GM21447 (cell line): ENCODE results near the gene RPS13.
"Not testable (repeated sequence)": the region's sequence is repeated elsewhere in the genome, so short reads cannot be mapped to it uniquely, and the experiment has no call there.

Source experiments
- ATAC-seq: cut with Tn5 transposase; IDR thresholded peaks from one replicate; pipeline ENCODE4 v1.9.1; 2021; ENCODE audit not compliant: unreplicated experiment

RPS13 gene

DNA sequence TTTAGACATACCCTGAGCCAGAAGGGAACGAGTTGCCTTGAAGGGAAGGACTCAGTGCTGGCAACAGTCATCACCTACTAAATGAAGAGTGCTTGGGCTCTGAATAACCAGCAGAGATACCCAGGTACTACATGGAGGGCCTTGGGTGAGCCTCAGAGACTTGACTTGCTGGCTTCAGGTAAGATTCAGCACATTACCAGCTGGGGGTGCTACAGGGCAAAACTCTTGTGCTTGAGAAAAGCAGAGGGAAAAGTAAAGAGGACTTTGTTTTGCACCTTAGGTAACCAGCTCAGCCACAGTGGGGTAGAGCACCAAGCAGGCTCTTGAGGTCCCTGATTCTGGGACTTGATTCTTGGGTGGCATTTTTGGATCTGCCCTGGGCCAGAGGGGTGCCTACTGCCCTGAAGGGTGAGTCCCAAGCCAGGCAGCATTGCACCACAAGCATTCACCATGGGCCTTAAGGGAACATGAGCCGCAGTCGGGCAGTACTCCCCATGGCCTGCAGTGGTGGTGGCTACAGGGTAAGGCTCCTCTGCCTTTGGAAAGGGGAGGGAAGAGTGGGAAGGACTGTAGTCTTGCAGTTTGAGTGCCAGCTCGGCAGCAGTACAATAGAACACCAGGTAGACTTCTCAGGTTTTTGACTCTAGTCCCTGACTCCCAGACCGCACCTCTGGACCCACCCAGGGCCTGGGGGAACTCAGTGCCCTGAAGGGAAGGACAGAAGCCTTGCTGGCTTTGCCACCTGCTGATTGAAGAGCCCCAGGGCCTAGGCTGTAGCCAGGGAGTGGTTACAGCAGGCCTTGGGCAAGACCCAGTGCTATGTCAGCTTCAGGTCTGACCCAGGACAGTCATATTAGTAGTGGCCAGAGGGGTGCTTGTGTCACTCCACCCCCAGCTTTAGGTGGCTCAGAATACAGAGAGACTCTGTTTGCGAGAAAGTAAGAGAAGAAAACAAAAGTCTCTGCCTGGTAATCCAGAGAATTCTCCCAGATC is 40.5 kb downstream of the RPS13 start:
- no peak for ATAC-seq

DNA sequence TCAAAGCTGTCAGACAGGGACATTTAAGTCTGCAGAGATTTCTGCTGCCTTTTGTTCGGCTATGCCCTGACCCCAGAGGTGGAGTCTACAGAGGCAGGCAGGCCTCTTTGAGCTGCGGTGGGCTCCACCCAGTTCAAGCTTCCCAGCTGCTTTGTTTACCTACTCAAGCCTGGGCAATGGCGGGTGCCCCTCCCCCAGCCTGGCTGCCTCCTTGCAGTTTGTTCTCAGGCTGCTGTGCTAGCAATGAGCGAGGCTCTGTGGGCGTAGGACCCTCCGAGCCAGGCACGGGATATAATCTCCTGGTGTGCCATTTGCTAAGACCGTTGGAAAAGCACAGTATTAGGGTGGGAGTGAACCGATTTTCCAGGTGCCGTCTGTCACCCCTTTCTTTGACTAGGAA is 43.4 kb downstream of the RPS13 start:
- not testable (repeated sequence) for ATAC-seq

DNA sequence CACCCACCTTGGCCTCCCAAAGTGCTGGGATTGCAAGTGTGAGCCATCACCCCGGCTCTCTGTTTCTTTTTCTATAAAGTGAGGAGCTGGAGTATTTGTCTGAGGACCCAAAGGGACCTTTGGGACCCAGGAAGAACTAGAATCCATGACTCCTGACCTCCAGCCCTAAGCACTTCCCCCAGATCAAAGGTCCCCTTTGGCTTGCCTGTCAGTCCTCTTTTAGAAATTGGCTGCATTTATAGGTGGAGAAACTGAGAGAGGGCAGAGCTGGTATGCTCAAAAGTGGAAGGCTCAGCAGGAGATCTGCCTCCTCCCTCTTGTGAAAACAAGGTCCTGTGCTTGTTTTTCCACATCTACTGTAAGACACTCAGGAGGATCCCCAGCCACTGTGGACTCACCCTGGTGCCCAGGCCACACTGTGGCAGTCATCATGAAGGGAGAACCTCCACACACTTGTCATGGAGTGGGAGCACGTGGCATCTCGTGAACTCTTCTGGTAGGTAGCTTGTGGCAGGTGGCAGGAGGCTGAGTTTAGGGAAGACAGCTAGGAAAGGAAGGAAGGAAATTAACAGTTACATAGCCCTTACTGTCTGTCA is 50.9 kb downstream of the RPS13 start:
- ATAC-seq = no peak

DNA sequence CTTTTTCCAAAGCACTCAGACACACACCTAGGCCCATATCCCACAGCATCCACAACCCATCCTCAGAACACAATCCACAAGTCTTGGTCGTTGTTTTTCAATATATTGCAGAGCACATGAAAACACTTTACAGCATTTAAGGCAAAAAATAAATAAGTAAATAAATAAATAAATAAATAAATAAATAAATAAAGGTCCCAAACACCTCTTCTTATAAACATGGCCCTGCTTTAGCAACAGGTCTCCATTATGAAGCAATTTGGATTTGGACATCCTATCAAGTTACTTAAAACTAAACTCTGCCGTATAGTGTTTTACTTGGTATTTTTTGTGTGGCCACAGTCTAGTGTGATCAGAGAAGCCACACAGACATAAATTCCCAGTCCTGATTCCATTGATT is 52.5 kb downstream of the RPS13 start:
- no peak for ATAC-seq
